Heart left ventricle (tissue), 13 donors: ENCODE data around the gene IFNA7.

Experiments
- POLR2A ChIP-seq, 2 donors: fragments of 450-650 bp; IDR thresholded peaks; one replicate each; pipeline ENCODE4 v1.6.1; 2017; ENCODE audit warnings: antibody characterized with exemption in 2 of 2, mild to moderate bottlenecking in 2 of 2, moderate library complexity in 2 of 2
- TF ChIP-seq, protein P1 (sequence below), 12 donors: fragments of 200-600 bp; sonication (generic) in 4 of 12; IDR thresholded peaks; one replicate each; pipeline versions ENCODE4 v1.5.0 to v1.8.0; 2018 to 2022; ENCODE audit warnings: antibody characterized with exemption in 12 of 12, mild to moderate bottlenecking in 5 of 12
- donor health status: ischemic (EF 13 %, LVEDD 7.1; RV severe dilation, severe dysfunction).
- donor health status: DM: no; HTN: yes; CAD: no.
- donor health status: DM: no; HTN: no; CAD: no.
- donor health status: ischemic (EF 25% LVEDD 6.9; RV normal size, moderate dysfunction).
- donor health status: ischemic (EF 25% LVEDD 5.7; RV mildly dilated, moderate dysfunction).
- donor health status: ischemic (EF 35%, LVEDD 5.7; RV mildly dilated, moderate dysfunction).
- donor health status: nonischemic (EF 11% LVEDD 7.7; RV severe dilation, severe dysfunction).
- donor health status: DM: yes; HTN: yes; CAD: no.
- donor health status: PGD.
- donor health status: ischemic (EF 29% LVEDD 5.4; RV normal size, mild dysfunction).
- donor health status: nonischemic (EF 23%, LVEDD 6.1; RV moderate dilation, normal function).

DNA sequence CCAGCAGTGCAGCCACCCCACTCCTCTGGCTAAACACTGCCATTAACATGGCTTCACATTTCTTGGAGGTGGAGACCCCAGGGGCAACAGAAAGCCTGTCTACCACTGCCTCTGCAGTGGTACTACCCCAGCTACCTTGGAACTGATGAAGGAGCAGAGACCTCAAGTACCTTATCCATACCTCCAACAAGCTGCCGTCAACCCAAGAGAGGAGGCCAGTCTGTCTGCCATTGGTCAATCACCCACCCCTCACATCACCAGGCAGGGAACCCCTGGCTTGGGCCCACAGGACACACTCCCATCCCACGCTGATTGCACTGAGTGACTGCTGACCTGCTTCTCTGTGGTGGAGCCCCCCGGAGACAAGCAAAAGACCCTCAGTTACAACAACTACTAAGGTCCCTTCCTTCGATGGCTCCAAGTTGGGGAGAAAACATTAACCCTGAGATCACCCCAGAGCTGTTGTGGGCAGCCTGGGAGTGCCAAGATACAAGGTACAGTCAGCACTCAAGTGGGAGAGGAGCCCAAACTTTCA lies 32.2 kb upstream of the IFNA7 start:
- TF ChIP-seq, protein P1, sequence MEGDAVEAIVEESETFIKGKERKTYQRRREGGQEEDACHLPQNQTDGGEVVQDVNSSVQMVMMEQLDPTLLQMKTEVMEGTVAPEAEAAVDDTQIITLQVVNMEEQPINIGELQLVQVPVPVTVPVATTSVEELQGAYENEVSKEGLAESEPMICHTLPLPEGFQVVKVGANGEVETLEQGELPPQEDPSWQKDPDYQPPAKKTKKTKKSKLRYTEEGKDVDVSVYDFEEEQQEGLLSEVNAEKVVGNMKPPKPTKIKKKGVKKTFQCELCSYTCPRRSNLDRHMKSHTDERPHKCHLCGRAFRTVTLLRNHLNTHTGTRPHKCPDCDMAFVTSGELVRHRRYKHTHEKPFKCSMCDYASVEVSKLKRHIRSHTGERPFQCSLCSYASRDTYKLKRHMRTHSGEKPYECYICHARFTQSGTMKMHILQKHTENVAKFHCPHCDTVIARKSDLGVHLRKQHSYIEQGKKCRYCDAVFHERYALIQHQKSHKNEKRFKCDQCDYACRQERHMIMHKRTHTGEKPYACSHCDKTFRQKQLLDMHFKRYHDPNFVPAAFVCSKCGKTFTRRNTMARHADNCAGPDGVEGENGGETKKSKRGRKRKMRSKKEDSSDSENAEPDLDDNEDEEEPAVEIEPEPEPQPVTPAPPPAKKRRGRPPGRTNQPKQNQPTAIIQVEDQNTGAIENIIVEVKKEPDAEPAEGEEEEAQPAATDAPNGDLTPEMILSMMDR (IDR thresholded peaks at IDR 0.05), result no peak
- no peak for TF ChIP-seq POLR2A (IDR thresholded peaks at IDR 0.05)
